NCI-H2196 (cell line): ENCODE results near the gene HDAC4.

ENCODE experiments used
- DNase-seq: peaks from one replicate; lab custom pipeline; 2025; ENCODE audit not compliant: unreplicated experiment; lab: John Stamatoyannopoulos, UW

Gene HDAC4

GRCh38 chr2:239329972-239330572 lies 70.7 kb downstream of the HDAC4 start:
- no peak for DNase-seq

GRCh38 chr2:239329284-239329971 lies 71.4 kb downstream of the HDAC4 start:
- no peak for DNase-seq

GRCh38 chr2:239328351-239329191 lies 72.2 kb downstream of the HDAC4 start:
- DNase-seq = no peak

- no peak for DNase-seq
Observed at GRCh38 chr2:239327536-239328350, 73.1 kb downstream of the HDAC4 start.

GRCh38 chr2:239326831-239327535 lies 73.8 kb downstream of the HDAC4 start:
- DNase-seq = no peak

- DNase-seq = no peak
Observed at GRCh38 chr2:239324456-239324855, 76.4 kb downstream of the HDAC4 start.

GRCh38 chr2:239323447-239323846 lies 77.4 kb downstream of the HDAC4 start:
- no peak for DNase-seq

- no peak for DNase-seq
Observed at GRCh38 chr2:239322416-239323086, 78.3 kb downstream of the HDAC4 start.

GRCh38 chr2:239321596-239322415 lies 79.0 kb downstream of the HDAC4 start:
- DNase-seq = no peak

GRCh38 chr2:239318790-239319661 lies 81.8 kb downstream of the HDAC4 start:
- no peak for DNase-seq

- DNase-seq = no peak
Observed at GRCh38 chr2:239318151-239318611, 82.6 kb downstream of the HDAC4 start.

- no peak for DNase-seq
Observed at GRCh38 chr2:239316562-239317465, 84.0 kb downstream of the HDAC4 start.

GRCh38 chr2:239315308-239315707 lies 85.5 kb downstream of the HDAC4 start:
- no peak for DNase-seq

GRCh38 chr2:239313776-239314175 lies 87.0 kb downstream of the HDAC4 start:
- no peak for DNase-seq

- DNase-seq = no peak
Observed at GRCh38 chr2:239312741-239313667, 87.8 kb downstream of the HDAC4 start.

GRCh38 chr2:239312081-239312511 lies 88.7 kb downstream of the HDAC4 start:
- no peak for DNase-seq
